GM12878 (cell line): Measurements from ENCODE around the gene SFSWAP. TPM values are rescaled to one million over a fixed set of nuclear protein-coding genes. Genes with fewer than 3 reads are reported as not detected.

Source experiments
- ATAC-seq: fragments of 200-7000 bp; cut with Tn5 transposase; 3 replicates; pipeline ENCODE4 v1.9.1; 2020; ENCODE audit warnings: mild to moderate bottlenecking, moderate library complexity
- BruUV-seq: library from RNA; stranded (reverse); fragments of 400-500 nt; replicated peaks from 2 replicates; lab custom pipeline; 2021; lab: Mats Ljungman, UMichigan
- CTCF ChIA-PET: fragments of 300-600 bp; sonication (Branson Sonifier 250); formaldehyde crosslinking; extraction: SDS; loops from one replicate; lab custom pipeline; 2021; ENCODE audit warnings: inconsistent platforms; lab: Yijun Ruan, JAX
- POLR2A ChIA-PET: fragments of 350-600 bp; formaldehyde crosslinking; extraction: SDS; loops from one replicate; lab custom pipeline; 2021; ENCODE audit warnings: inconsistent platforms; lab: Charles Lee
- RAD21 ChIA-PET: fragments of 300-600 bp; sonication (Branson Sonifier 250); formaldehyde crosslinking; loops from one replicate; lab custom pipeline; 2023; ENCODE audit warnings: antibody characterized with exemption; ENCODE audit not compliant: unreplicated experiment; lab: Charles Lee
- SMC1A ChIA-PET: fragments of 300-600 bp; sonication (Branson Sonifier 250); formaldehyde crosslinking; loops from one replicate; lab custom pipeline; 2023; ENCODE audit not compliant: unreplicated experiment, uncharacterized antibody; lab: Charles Lee
- DNase-seq: peaks from one replicate; pipeline ENCODE4 v3.0.0-alpha.2; 2011; ENCODE audit warnings: low read depth, low spot score
- FAIRE-seq: peaks from 3 replicates; lab custom pipeline; 2011; peaks lifted over from hg19 to GRCh38; lab: Jason Lieb, UNC
- H2AFZ ChIP-seq: 2 replicates; pipeline ENCODE4 v1.6.0; 2011; ENCODE audit warnings: low read depth, low read length, control low read depth; ENCODE audit not compliant: control insufficient read depth
- H3K27ac ChIP-seq: 2 replicates; pipeline ENCODE4 v1.5.1; 2011; ENCODE audit warnings: control low read depth; ENCODE audit not compliant: control insufficient read depth, insufficient read depth
- H3K27me3 ChIP-seq, 2 experiments: replicated peaks in 1 of 2; 2 replicates each; pipeline versions ENCODE4 v1.6.0 to v1.6.1; 2011; ENCODE audit warnings: low read length in 1 of 2; ENCODE audit not compliant: control insufficient read depth in 2 of 2, insufficient read depth in 2 of 2
- H3K36me3 ChIP-seq, 2 experiments: 2 replicates each; pipeline ENCODE4 v1.5.1; 2011; ENCODE audit warnings: low read length in 1 of 2; ENCODE audit not compliant: control insufficient read depth in 2 of 2, insufficient read depth in 2 of 2
- H3K4me1 ChIP-seq: 2 replicates; pipeline ENCODE4 v1.6.1; 2011; ENCODE audit warnings: mild to moderate bottlenecking, low read length, moderate library complexity, mixed read lengths; ENCODE audit not compliant: control insufficient read depth, insufficient read depth
- H3K4me2 ChIP-seq: 2 replicates; pipeline ENCODE4 v1.6.0; 2011; ENCODE audit warnings: control low read depth; ENCODE audit not compliant: control insufficient read depth, insufficient read depth
- H3K4me3 ChIP-seq: fragments of 200-600 bp; sonication (generic); 2 replicates; pipeline ENCODE4 v1.5.1; 2016
- H3K79me2 ChIP-seq: 2 replicates; pipeline ENCODE4 v1.6.0; 2011; ENCODE audit warnings: low read length; ENCODE audit not compliant: control insufficient read depth, insufficient read depth
- H3K9ac ChIP-seq: 2 replicates; pipeline ENCODE4 v1.8.0; 2011; ENCODE audit warnings: low read length, control low read depth, mixed read lengths; ENCODE audit not compliant: control insufficient read depth, insufficient read depth
- H3K9me3 ChIP-seq: replicated peaks from 3 replicates; pipeline ENCODE4 v1.5.1; 2011; ENCODE audit warnings: mild to moderate bottlenecking, low read length; ENCODE audit not compliant: control insufficient read depth, insufficient read depth
- H4K20me1 ChIP-seq: 2 replicates; pipeline ENCODE4 v1.6.0; 2011; ENCODE audit not compliant: control insufficient read depth, insufficient read depth
- CBFB ChIP-seq: IDR thresholded peaks from 2 replicates; pipeline ENCODE4 v1.6.1; 2016; ENCODE audit warnings: antibody characterized with exemption, low read depth
- CHD4 ChIP-seq: fragments of 200-600 bp; sonication (generic); IDR thresholded peaks from 2 replicates; pipeline ENCODE4 v1.6.1; 2016; ENCODE audit warnings: mild to moderate bottlenecking
- CUX1 ChIP-seq: IDR thresholded peaks from 2 replicates; pipeline ENCODE4 v1.6.1; 2012; ENCODE audit warnings: improper control_type of control experiment, low read depth, low read length; ENCODE audit not compliant: insufficient replicate concordance
- MLLT1 ChIP-seq: fragments of 450-650 bp; IDR thresholded peaks from 2 replicates; pipeline ENCODE4 v1.6.1; 2016; ENCODE audit warnings: mild to moderate bottlenecking
- MXI1 ChIP-seq: fragments of 150-350 bp; IDR thresholded peaks from 2 replicates; pipeline ENCODE4 v1.6.1; 2011; ENCODE audit warnings: low read depth, mild to moderate bottlenecking, inconsistent platforms, low read length, improper control_type of control experiment
- SRF ChIP-seq, 2 experiments: IDR thresholded peaks; 2 replicates each; pipeline ENCODE4 v1.6.1; 2011; ENCODE audit warnings: low read depth in 2 of 2, low read length in 2 of 2, mild to moderate bottlenecking in 1 of 2, moderate library complexity in 1 of 2
- TBL1XR1 ChIP-seq: IDR thresholded peaks from 2 replicates; pipeline ENCODE4 v1.6.1; 2012; ENCODE audit warnings: low read depth, low read length, improper control_type of control experiment
- USF2 ChIP-seq: IDR thresholded peaks from 2 replicates; pipeline ENCODE4 v1.6.1; 2011; ENCODE audit warnings: low read depth, low read length, improper control_type of control experiment, borderline replicate concordance
- ZBED1 ChIP-seq: IDR thresholded peaks from 2 replicates; pipeline ENCODE4 v1.6.1; 2016; ENCODE audit warnings: borderline replicate concordance
- ZNF592 ChIP-seq: fragments of 450-650 bp; IDR thresholded peaks from 2 replicates; pipeline ENCODE4 v1.6.1; 2017; ENCODE audit warnings: mild to moderate bottlenecking, moderate library complexity
- WGBS: methylation state at CpG from one replicate; pipeline ENCODE4 v1.1.6; 2016; ENCODE audit warnings: low lambda C conversion rate; ENCODE audit not compliant: insufficient replicate concordance, insufficient coverage; ENCODE audit errors: missing lambda C conversion rate; 5-methylcytosine and 5-hydroxymethylcytosine counted together
- in situ Hi-C: fragments of 300-500 bp; cut with MboI; formaldehyde crosslinking; loops from 9 replicates; pipeline ENCODE4 v1.14.3; 2018; ENCODE audit warnings: mixed read lengths
- intact Hi-C: fragments of 100-400 bp; cut with micrococcal nuclease; formaldehyde crosslinking; loops from one replicate; pipeline ENCODE4 v1.14.2; 2022; ENCODE audit not compliant: unreplicated experiment
- polyA plus RNA-seq, 11 experiments: library from polyadenylated mRNA; depleted of rRNA in 4 of 11; unstranded in 6 of 11; stranded (reverse) in 5 of 11; fragments of >200 nt; fragmentation: Nextera tagmentation in 4 of 11; fragmentation: Illumina TruSeq in 1 of 11; extraction: Ambion mirVana in 4 of 11; extraction: Trizol in 1 of 11; gene quantifications; 1 replicate in 1 of 11; 2 replicates in 10 of 11; pipeline versions ENCODE4 v1.2.1 to v1.2.3, GENCODE V29; 2011 to 2016; ENCODE audit warnings: inconsistent platforms in 2 of 11, missing spikeins in 2 of 11, low read depth in 1 of 11
- total RNA-seq, 4 experiments: library from RNA; depleted of rRNA in 3 of 4; stranded (reverse); fragments of >200 nt in 3 of 4; fragmentation: Illumina TruSeq in 1 of 4; extraction: Trizol in 1 of 4; gene quantifications; 2 replicates each; pipeline versions ENCODE4 v1.2.1 to v1.2.3, GENCODE V29; 2013 to 2021

SFSWAP gene
- total and polyA plus RNA-seq, 10 of the 15 experiments (the other 5 are each of a cell fraction or from before 2014, with no cell fraction given) = 1.8 to 48.6 (median 25.0) TPM

- TF ChIP-seq CUX1 = no peak
- no peak for TF ChIP-seq CHD4
- TF ChIP-seq MLLT1 = no peak
Measured at GRCh38 chr12:131764738-131765137, 53.8 kb downstream of the SFSWAP start (continued).

GRCh38 chr12:131765961-131766360 is 55.1 kb downstream of the SFSWAP start:
- in situ Hi-C loops (no loop called here), intact Hi-C loops (no loop called here)
- Histone ChIP-seq H3K4me2 (no peak overlapping the region), H3K4me1 (peaks cover 4% of the 10 kb centered on the region), H3K36me3 (peaks cover 21 to 22% of the 10 kb centered on the region in 2 experiments)
- FAIRE-seq = no peak
- RAD21 ChIA-PET = no interaction called here
- 92% methylated on average over 10 of the region's 10 CpGs for WGBS
- no TSS peak for BruUV-seq
- CTCF ChIA-PET = interaction anchor here (0.7 kb wide), 1 partner anchor 55 kb away, joined by 3 read pairs; the partner anchor contains the start of gene SFSWAP
- TF ChIP-seq ZBED1 (no peak), ZNF592 (no peak), SRF (IDR thresholded peaks at IDR 0.05; ENCODE audit: low read depth in 2 of 2, low read length in 2 of 2) (no peak), MXI1 (no peak), CBFB (no peak), USF2 (no peak), TBL1XR1 (no peak)
- TF ChIP-seq, all 136 proteins: peak for 0
- ATAC-seq (no peak), DNase-seq (no peak)
- SMC1A ChIA-PET = no interaction called here
- H3K4me3 ChIP-seq = no peak overlapping the region
- no peak overlapping the region for H3K9ac ChIP-seq
- no peak overlapping the region for H3K27ac ChIP-seq
- H3K9me3 ChIP-seq = no peaks in the 10 kb centered on the region
- no peaks in the 10 kb centered on the region for H4K20me1 ChIP-seq
- no peaks in the 10 kb centered on the region for H3K27me3 ChIP-seq
- H3K79me2 ChIP-seq = no peaks in the 10 kb centered on the region
- POLR2A ChIA-PET = no interaction called here
- no peak overlapping the region for H2AFZ ChIP-seq
